ENCODE data around the gene OSBPL2. TPM values are rescaled to one million over a fixed set of nuclear protein-coding genes. Genes with fewer than 3 reads are reported as not detected.

Gene OSBPL2
- total and polyA plus RNA-seq, 2 experiments from 2014 or later = 16.6 to 31.2 TPM

- TF ChIP-seq CTCF (conservative IDR thresholded peaks at IDR 0.05; ENCODE audit: low read depth in 2 of 2) = no peak
- no peak for TF ChIP-seq POLR2AphosphoS5 (IDR thresholded peaks at IDR 0.05; ENCODE audit: low read depth)
These were observed 55.6 kb downstream of the OSBPL2 start (continued) for GRCh38 chr20:62293946-62294345.

DNA sequence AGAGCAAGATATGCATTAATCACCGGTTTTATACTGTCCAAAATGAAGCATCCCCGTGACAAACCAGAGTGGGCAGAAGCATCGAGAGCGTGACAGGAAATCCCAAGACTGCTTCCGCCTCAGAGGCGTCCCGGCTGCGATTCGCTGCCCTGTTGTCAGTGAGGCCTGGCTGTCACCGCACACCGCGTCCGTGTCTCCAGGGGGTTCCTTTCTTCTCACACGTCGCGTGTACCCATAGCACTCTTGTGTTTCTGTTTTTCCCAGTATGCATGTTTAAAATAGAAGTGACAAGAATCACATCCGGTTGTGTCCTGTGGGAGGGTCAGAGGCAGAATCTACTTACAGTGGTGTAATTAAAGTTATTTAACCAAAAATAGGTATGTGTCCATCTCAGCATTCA is 56.2 kb downstream of the OSBPL2 start:
- Histone ChIP-seq H3K36me3 (ENCODE audit: insufficient read depth) (no peaks in the 10 kb centered on the region), H3K4me1 (ENCODE audit: insufficient read depth) (no peaks in the 10 kb centered on the region), H3F3A (replicated peaks; ENCODE audit: low read depth) (0 out of 2 replicates have a peak, but pooled peaks cover 5% of the 10 kb centered on the region), H3K27ac (ENCODE audit: low read depth) (no peak overlapping the region), H4K20me1 (replicated peaks; ENCODE audit: insufficient read depth) (no peaks in the 10 kb centered on the region; the same call in 1 of the 2 replicates), H3K4me3 (no peak overlapping the region), H3K4me2 (no peak overlapping the region), H3K27me3 (ENCODE audit: insufficient read depth) (no peaks in the 10 kb centered on the region), H3K9me2 (ENCODE audit: insufficient read depth) (no peaks in the 10 kb centered on the region), H2AFZ (no peak overlapping the region), H3K79me2 (replicated peaks; ENCODE audit: insufficient read depth) (no peaks in the 10 kb centered on the region)
- no peak overlapping the region for H3K27ac Mint-ChIP-seq
- no peak for DNase-seq (ENCODE audit: low spot score)
- H3K4me3 Mint-ChIP-seq = no peak overlapping the region
- no peaks in the 10 kb centered on the region for H3K9me3 Mint-ChIP-seq
- no peaks in the 10 kb centered on the region for H3K4me1 Mint-ChIP-seq
- H3K36me3 Mint-ChIP-seq (ENCODE audit: low read depth) = peaks cover 33% of the 10 kb centered on the region
- ATAC-seq = no peak
- H3K27me3 Mint-ChIP-seq (ENCODE audit: insufficient read depth, low read depth, poor library complexity) = peaks cover 7% of the 10 kb centered on the region
- TF ChIP-seq ZNF114 (CRISPR knock-in tag; IDR thresholded peaks at IDR 0.05) (no peak), JUNB (IDR thresholded peaks at IDR 0.05; ENCODE audit: unreplicated experiment) (no peak), NANOG (IDR thresholded peaks at IDR 0.05; ENCODE audit: borderline replicate concordance) (no peak), REST (IDR thresholded peaks at IDR 0.05; ENCODE audit: unreplicated experiment) (no peak), POLR2AphosphoS5 (IDR thresholded peaks at IDR 0.05; ENCODE audit: low read depth) (no peak), EZH2 (IDR thresholded peaks at IDR 0.05; ENCODE audit: low read depth, unreplicated experiment) (no peak), STAT1 (IDR thresholded peaks at IDR 0.05; ENCODE audit: unreplicated experiment) (no peak), CTCF (conservative IDR thresholded peaks at IDR 0.05; ENCODE audit: low read depth in 2 of 2) (no peak), CREB1 (CRISPR knock-in tag; IDR thresholded peaks at IDR 0.05; ENCODE audit: low read depth) (no peak)
- TF ChIP-seq, protein P1, sequence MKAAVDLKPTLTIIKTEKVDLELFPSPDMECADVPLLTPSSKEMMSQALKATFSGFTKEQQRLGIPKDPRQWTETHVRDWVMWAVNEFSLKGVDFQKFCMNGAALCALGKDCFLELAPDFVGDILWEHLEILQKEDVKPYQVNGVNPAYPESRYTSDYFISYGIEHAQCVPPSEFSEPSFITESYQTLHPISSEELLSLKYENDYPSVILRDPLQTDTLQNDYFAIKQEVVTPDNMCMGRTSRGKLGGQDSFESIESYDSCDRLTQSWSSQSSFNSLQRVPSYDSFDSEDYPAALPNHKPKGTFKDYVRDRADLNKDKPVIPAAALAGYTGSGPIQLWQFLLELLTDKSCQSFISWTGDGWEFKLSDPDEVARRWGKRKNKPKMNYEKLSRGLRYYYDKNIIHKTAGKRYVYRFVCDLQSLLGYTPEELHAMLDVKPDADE (IDR thresholded peaks at IDR 0.05) = no peak

Measured in GM23338 (cell line).